Measurements from ENCODE around the gene OR10X1.

The OR10X1 gene

DNA sequence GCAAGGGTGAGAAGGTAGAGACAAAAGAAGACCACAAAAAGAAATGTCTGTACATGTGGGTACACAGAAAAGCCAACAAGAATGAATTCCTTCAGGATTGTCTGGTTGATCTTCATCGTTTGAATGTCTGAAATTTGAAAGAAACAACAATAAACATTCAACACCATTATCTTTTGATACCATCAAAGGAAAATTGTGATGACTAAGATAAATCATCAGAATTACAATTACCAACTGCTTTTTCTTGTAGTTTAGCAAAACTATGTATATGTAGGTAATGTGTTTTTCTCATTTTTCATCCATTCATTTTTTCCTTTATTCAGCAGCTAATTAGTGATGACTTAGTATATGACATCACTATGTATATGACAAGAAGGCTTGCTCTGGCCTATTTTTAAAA, at the start of gene OR10X1:
Gene OR10X1, minus strand, starts transcription at position 167 of the 400 bp plus-strand sequence. Its CDS starts 0 bp downstream, at position 167.
- Histone ChIP-seq H3K4me1 (ENCODE audit: control insufficient read depth, insufficient read depth, low read length) (no peaks in the 10 kb centered on the region), H3K27me3 (ENCODE audit: control insufficient read depth, insufficient read depth, low read length) (no peaks in the 10 kb centered on the region), H3K4me3 (ENCODE audit: low read length) (no peak within 1 kb of the TSS), H3K9me3 (ENCODE audit: control insufficient read depth, low read length) (no peaks in the 10 kb centered on the region), H3K36me3 (ENCODE audit: control insufficient read depth, insufficient read depth, low read length) (no peaks in the 10 kb centered on the region), H3K9ac (ENCODE audit: low read length) (no peak within 1 kb of the TSS)

DNA sequence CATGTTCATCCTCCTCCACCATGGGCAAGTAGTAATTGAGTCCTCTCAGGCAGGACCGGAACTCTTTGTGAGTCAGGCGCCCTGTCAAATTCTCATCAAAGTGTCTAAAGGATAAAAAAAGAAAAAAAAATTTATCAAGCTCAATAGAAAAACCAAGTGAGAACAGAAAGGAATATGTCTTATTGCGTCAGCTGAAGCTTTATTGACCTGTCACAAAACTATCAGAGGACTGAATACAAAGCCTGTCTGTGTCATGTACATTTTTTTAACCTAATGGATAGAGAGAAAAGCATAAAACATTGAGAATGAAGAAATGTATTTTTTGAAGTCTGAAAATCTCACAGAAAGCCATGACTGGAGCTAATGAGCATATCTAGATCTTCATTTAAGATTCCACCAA, 34.1 kb upstream of the OR10X1 start:
- no peak overlapping the region for H3K4me3 ChIP-seq (ENCODE audit: low read length)
- H3K9me3 ChIP-seq (ENCODE audit: control insufficient read depth, low read length) = no peaks in the 10 kb centered on the region
- H3K36me3 ChIP-seq (ENCODE audit: control insufficient read depth, insufficient read depth, low read length) = no peaks in the 10 kb centered on the region
- H3K4me1 ChIP-seq (ENCODE audit: control insufficient read depth, insufficient read depth, low read length) = no peaks in the 10 kb centered on the region
- no peak overlapping the region for H3K9ac ChIP-seq (ENCODE audit: low read length)
- H3K27me3 ChIP-seq (ENCODE audit: control insufficient read depth, insufficient read depth, low read length) = no peaks in the 10 kb centered on the region

GRCh38 chr1:158611916-158612315, 32.2 kb upstream of the OR10X1 start:
- Histone ChIP-seq H3K27me3 (ENCODE audit: control insufficient read depth, insufficient read depth, low read length) (no peaks in the 10 kb centered on the region), H3K9me3 (ENCODE audit: control insufficient read depth, low read length) (no peaks in the 10 kb centered on the region), H3K4me1 (ENCODE audit: control insufficient read depth, insufficient read depth, low read length) (no peaks in the 10 kb centered on the region), H3K9ac (ENCODE audit: low read length) (no peak overlapping the region), H3K4me3 (ENCODE audit: low read length) (no peak overlapping the region), H3K36me3 (ENCODE audit: control insufficient read depth, insufficient read depth, low read length) (no peaks in the 10 kb centered on the region)

DNA sequence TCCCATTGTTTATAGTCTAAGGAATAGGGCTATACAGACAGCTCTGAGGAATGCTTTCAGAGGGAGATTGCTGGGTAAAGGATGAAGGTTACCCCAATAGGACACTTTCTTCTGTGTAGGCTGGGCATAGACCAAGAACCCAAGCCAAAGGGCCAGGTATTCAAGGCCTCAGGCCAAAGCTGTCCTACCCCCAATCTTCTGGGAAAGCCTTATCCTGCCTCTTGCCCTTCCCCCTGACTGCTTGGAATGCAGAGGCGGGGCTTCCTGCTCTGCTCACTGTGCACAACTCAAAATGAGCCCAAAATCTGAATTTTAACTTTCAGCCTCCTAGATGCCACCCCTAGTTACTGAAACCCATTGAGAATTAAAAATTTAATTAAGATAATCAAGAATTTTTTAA, 27.6 kb upstream of the OR10X1 start:
- Histone ChIP-seq H3K36me3 (ENCODE audit: control insufficient read depth, insufficient read depth, low read length) (no peaks in the 10 kb centered on the region), H3K9me3 (ENCODE audit: control insufficient read depth, low read length) (no peaks in the 10 kb centered on the region), H3K9ac (ENCODE audit: low read length) (no peak overlapping the region), H3K4me3 (ENCODE audit: low read length) (no peak overlapping the region), H3K4me1 (ENCODE audit: control insufficient read depth, insufficient read depth, low read length) (no peaks in the 10 kb centered on the region), H3K27me3 (ENCODE audit: control insufficient read depth, insufficient read depth, low read length) (no peaks in the 10 kb centered on the region)

DNA sequence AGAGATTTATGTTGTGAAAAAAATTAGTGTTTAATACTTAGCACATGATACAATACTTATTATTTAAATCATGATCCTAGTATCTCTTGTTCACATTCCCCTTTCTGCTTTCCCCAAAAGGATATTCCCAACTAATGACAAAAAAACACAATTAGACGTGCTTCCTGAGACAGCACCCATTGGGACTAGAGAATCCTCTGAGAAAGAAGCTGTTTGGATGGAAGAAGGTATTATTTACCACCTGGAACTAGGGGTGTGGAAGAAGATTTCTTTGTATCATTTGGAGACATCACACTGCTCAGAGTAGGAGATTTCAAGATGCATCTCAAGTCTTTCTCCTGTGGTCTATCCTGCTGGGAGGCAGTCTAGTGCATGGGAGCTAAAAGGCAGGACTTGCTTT, 25.3 kb upstream of the OR10X1 start, which contains the start of gene OR10Z1:
Gene OR10Z1, plus strand, starts transcription at position 301 of the 400 bp plus-strand sequence. CDS start 1,171 bp downstream, outside the sequence.
- H3K9ac ChIP-seq (ENCODE audit: low read length) = no peak within 1 kb of the TSS
- H3K4me1 ChIP-seq (ENCODE audit: control insufficient read depth, insufficient read depth, low read length) = no peaks in the 10 kb centered on the region
- no peaks in the 10 kb centered on the region for H3K36me3 ChIP-seq (ENCODE audit: control insufficient read depth, insufficient read depth, low read length)
- no peaks in the 10 kb centered on the region for H3K9me3 ChIP-seq (ENCODE audit: control insufficient read depth, low read length)
- H3K27me3 ChIP-seq (ENCODE audit: control insufficient read depth, insufficient read depth, low read length) = no peaks in the 10 kb centered on the region
- no peak within 1 kb of the TSS for H3K4me3 ChIP-seq (ENCODE audit: low read length)

DNA sequence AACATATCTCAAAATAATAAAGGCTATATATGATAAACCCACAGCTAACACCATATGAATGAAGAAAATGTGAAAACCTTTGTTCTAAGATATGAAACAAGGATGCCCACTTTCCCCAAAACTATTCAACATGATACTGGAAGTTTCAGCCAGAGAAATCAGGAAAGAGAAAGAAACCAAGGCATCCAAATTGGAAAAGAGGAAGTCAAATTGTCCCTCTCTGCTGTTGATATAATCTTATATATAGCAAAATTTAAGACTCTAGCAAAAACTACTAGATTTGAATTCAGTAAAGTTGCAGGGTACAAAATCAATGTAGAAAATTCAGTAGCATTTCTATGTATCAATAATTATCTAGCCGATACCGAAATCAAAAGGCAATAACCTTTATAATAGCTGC, 21.0 kb upstream of the OR10X1 start:
- H3K36me3 ChIP-seq (ENCODE audit: control insufficient read depth, insufficient read depth, low read length) = no peaks in the 10 kb centered on the region
- no peaks in the 10 kb centered on the region for H3K27me3 ChIP-seq (ENCODE audit: control insufficient read depth, insufficient read depth, low read length)
- H3K9ac ChIP-seq (ENCODE audit: low read length) = no peak overlapping the region
- no peaks in the 10 kb centered on the region for H3K9me3 ChIP-seq (ENCODE audit: control insufficient read depth, low read length)
- no peaks in the 10 kb centered on the region for H3K4me1 ChIP-seq (ENCODE audit: control insufficient read depth, insufficient read depth, low read length)
- no peak overlapping the region for H3K4me3 ChIP-seq (ENCODE audit: low read length)

GRCh38 chr1:158586942-158587341, 7.2 kb upstream of the OR10X1 start:
- Histone ChIP-seq H3K9ac (ENCODE audit: low read length) (no peak overlapping the region), H3K4me1 (ENCODE audit: control insufficient read depth, insufficient read depth, low read length) (no peaks in the 10 kb centered on the region), H3K27me3 (ENCODE audit: control insufficient read depth, insufficient read depth, low read length) (no peaks in the 10 kb centered on the region), H3K4me3 (ENCODE audit: low read length) (no peak overlapping the region), H3K9me3 (ENCODE audit: control insufficient read depth, low read length) (no peaks in the 10 kb centered on the region), H3K36me3 (ENCODE audit: control insufficient read depth, insufficient read depth, low read length) (no peaks in the 10 kb centered on the region)

GRCh38 chr1:158583962-158584361, 4.3 kb upstream of the OR10X1 start:
- Histone ChIP-seq H3K9me3 (ENCODE audit: control insufficient read depth, low read length) (no peaks in the 10 kb centered on the region), H3K36me3 (ENCODE audit: control insufficient read depth, insufficient read depth, low read length) (no peaks in the 10 kb centered on the region), H3K4me1 (ENCODE audit: control insufficient read depth, insufficient read depth, low read length) (no peaks in the 10 kb centered on the region), H3K27me3 (ENCODE audit: control insufficient read depth, insufficient read depth, low read length) (no peaks in the 10 kb centered on the region), H3K9ac (ENCODE audit: low read length) (no peak overlapping the region), H3K4me3 (ENCODE audit: low read length) (no peak overlapping the region)

DNA sequence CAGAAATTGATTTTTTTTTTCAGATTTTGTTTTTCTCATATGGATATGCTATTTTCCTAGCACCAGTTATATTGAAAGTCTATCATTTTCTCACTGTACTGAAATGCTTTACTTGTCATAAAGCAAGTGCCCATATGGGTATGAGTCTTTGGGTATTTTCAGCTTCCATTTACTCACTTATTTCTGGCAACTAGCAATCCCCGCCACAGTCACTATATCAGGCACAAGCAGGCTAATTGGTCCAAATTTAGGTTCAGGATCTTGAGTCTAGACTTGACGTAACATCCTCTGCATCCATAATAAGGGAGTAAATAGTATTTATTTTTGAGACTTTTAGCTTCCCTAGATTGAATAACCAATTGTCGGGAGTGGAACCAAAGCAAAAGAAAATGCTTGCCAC, 2.1 kb downstream of the OR10X1 start:
- H3K9me3 ChIP-seq (ENCODE audit: control insufficient read depth, low read length) = no peaks in the 10 kb centered on the region
- no peaks in the 10 kb centered on the region for H3K27me3 ChIP-seq (ENCODE audit: control insufficient read depth, insufficient read depth, low read length)
- no peak overlapping the region for H3K9ac ChIP-seq (ENCODE audit: low read length)
- H3K4me3 ChIP-seq (ENCODE audit: low read length) = no peak overlapping the region
- H3K36me3 ChIP-seq (ENCODE audit: control insufficient read depth, insufficient read depth, low read length) = no peaks in the 10 kb centered on the region
- H3K4me1 ChIP-seq (ENCODE audit: control insufficient read depth, insufficient read depth, low read length) = no peaks in the 10 kb centered on the region

DNA sequence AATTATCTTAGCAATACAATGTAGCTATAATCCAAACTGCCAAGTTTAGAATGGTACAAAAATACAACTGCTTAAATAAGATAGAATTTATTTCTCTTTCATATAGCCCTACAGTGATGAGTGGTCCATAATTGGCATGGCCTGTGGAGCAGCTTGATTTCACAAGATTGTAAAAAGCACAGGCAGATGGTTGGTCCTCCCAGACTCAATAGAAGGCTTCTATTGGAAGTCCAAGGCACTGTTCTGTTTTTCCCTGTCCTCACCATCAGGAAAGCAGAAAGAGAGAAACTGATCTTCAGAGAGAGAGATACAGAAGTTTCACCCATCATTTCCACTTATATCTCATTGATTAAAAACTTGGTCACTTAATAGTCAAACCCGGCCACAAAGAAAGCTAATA, 7.5 kb downstream of the OR10X1 start:
- Histone ChIP-seq H3K4me3 (ENCODE audit: low read length) (no peak overlapping the region), H3K4me1 (ENCODE audit: control insufficient read depth, insufficient read depth, low read length) (no peaks in the 10 kb centered on the region), H3K36me3 (ENCODE audit: control insufficient read depth, insufficient read depth, low read length) (no peaks in the 10 kb centered on the region), H3K27me3 (ENCODE audit: control insufficient read depth, insufficient read depth, low read length) (no peaks in the 10 kb centered on the region), H3K9ac (ENCODE audit: low read length) (no peak overlapping the region), H3K9me3 (ENCODE audit: control insufficient read depth, low read length) (no peaks in the 10 kb centered on the region)

GRCh38 chr1:158570480-158570879, 9.2 kb downstream of the OR10X1 start, which contains the start of gene OR6P1:
OR6P1 (minus strand) TSS chr1:158570580; CDS start chr1:158563604, 6,976 bp downstream.
- Histone ChIP-seq H3K27me3 (ENCODE audit: control insufficient read depth, insufficient read depth, low read length) (no peaks in the 10 kb centered on the region), H3K9me3 (ENCODE audit: control insufficient read depth, low read length) (no peaks in the 10 kb centered on the region), H3K4me1 (ENCODE audit: control insufficient read depth, insufficient read depth, low read length) (no peaks in the 10 kb centered on the region), H3K9ac (ENCODE audit: low read length) (no peak within 1 kb of the TSS), H3K36me3 (ENCODE audit: control insufficient read depth, insufficient read depth, low read length) (no peaks in the 10 kb centered on the region), H3K4me3 (ENCODE audit: low read length) (no peak within 1 kb of the TSS)

GRCh38 chr1:158564608-158565007, 15.1 kb downstream of the OR10X1 start:
- no peaks in the 10 kb centered on the region for H3K4me1 ChIP-seq (ENCODE audit: control insufficient read depth, insufficient read depth, low read length)
- no peak overlapping the region for H3K4me3 ChIP-seq (ENCODE audit: low read length)
- no peaks in the 10 kb centered on the region for H3K27me3 ChIP-seq (ENCODE audit: control insufficient read depth, insufficient read depth, low read length)

GRCh38 chr1:158563853-158564252, 15.8 kb downstream of the OR10X1 start:
- no peaks in the 10 kb centered on the region for H3K9me3 ChIP-seq (ENCODE audit: control insufficient read depth, low read length)
- no peaks in the 10 kb centered on the region for H3K36me3 ChIP-seq (ENCODE audit: control insufficient read depth, insufficient read depth, low read length)
- no peaks in the 10 kb centered on the region for H3K27me3 ChIP-seq (ENCODE audit: control insufficient read depth, insufficient read depth, low read length)
- H3K4me1 ChIP-seq (ENCODE audit: control insufficient read depth, insufficient read depth, low read length) = no peaks in the 10 kb centered on the region
- no peak overlapping the region for H3K4me3 ChIP-seq (ENCODE audit: low read length)
- H3K9ac ChIP-seq (ENCODE audit: low read length) = no peak overlapping the region

More at GRCh38 chr1:158564608-158565007, 15.1 kb downstream of the OR10X1 start:
- H3K9ac ChIP-seq (ENCODE audit: low read length) = no peak overlapping the region
- H3K9me3 ChIP-seq (ENCODE audit: control insufficient read depth, low read length) = no peaks in the 10 kb centered on the region
- no peaks in the 10 kb centered on the region for H3K36me3 ChIP-seq (ENCODE audit: control insufficient read depth, insufficient read depth, low read length)

Data from mucosa of stomach (tissue), 1 donor.